GM19035 (cell line): ENCODE measurements around the gene EIF1AD.
"Not testable (repeated sequence)": the region's sequence is repeated elsewhere in the genome, so short reads cannot be mapped to it uniquely, and the experiment has no call there.

Source experiments
- ATAC-seq: cut with Tn5 transposase; IDR thresholded peaks from one replicate; pipeline ENCODE4 v1.9.1; 2021; ENCODE audit not compliant: unreplicated experiment

Gene EIF1AD

DNA sequence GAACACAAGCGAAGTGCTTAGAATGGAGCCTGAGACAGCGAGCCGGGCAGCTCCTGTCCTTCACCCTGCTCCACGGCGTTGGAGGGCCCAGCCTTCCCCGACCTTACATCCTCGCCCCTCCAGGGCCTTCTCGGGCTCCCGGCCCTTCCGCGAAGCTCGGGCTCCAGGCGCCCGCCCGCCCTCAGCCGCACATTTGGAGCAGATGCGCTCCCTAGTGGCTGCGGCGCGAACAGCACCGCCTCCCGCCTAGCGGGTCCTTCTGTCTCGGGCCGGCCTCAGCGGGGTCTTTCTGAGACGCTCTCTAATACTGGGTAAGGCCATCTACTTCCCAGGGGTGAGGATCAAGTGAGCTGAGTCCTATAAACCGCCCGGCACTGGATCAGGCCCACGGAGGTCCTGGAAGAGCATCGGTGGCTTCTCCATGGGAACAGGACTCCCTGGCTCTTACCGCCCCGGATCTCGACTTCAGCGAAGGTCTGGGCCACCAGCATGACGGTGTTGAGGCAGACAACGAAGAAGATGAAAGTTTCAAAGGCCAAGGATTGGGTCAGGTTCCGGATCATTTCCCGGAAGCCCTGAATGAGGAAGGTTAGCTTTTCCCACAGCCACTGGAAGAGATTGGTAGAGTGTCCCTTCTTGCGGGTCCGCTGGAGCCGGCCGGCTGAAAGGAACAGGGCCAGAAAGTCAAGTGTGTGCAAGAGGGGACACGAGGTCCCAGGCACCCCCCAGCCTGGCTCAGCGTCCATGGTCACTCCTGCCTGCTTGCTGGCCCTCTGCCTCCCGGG is 20.6 kb upstream of the EIF1AD start:
- ATAC-seq = no peak

DNA sequence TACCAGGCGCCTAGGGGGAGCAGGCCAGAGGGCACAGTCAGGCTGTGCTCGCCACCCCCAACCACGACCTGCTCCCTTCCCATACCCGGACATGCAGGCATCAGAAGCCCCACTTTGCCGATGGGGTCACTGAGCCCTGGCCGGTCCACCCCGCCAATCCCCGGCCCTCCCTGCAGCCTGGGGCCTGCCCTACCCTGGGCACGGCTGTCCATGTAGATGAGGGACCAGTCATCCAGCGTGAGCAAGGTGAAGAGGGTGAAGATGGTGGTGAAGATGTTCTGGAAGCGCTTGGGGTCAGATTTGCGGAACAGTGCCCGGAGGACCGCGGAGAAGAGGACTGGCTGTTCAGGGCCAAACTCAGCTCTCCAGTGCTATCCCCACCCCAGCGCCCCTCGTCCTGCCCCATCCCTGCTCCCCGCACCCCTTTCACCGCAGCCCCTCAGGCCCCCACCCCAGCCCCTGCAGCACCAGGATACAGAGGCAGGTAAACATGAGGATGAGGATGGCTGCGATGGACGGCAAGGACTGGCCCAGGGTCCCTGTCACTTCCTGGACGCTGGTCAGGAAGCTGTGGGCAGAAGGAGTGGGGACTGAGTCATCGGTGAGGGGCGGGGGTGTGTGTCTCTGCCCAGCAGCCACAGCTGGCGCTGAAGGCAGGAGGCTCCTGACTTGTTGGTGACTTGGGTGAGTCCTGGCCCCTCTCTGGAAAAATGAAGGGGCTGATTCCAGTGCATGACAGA is 18.8 kb upstream of the EIF1AD start:
- ATAC-seq = no peak

DNA sequence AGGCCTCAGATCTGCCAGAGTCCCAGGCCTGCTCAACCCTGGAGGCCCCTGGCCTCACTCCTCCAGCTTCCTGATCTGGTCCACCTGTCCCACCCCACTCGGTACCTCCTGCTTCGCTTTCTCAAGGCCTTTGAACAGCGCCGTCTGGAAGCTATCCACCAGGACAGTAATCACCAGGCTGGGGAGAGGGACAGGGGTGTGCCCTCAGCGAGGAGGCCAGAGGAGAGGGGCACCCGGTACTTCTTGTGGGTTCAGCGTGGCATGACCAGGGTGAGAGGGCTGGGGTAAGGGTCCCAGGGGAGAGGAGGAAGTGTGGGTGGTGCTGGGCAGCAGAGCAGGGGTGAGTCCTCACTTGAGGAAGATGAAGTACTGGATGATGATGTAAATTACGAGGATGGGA is 18.3 kb upstream of the EIF1AD start:
- no peak for ATAC-seq

DNA sequence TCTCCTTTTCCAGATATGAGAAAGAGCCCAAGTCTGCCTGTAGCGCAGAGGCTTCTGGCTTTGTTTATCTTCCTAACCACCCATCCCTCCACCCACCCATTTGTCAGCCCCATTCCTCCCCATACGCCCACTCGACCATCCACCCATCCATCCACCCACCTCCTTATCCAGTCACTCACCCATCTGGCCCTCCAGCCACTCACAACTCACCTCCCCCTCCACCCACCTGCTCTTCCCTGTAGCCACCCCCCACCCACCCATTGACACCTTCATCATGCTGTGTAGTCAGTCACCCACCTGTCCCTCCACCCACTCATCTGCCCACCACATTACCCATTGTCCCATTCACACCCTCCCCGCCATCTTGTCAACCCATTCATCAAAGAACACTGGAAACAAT is 15.4 kb upstream of the EIF1AD start:
- no peak for ATAC-seq

DNA sequence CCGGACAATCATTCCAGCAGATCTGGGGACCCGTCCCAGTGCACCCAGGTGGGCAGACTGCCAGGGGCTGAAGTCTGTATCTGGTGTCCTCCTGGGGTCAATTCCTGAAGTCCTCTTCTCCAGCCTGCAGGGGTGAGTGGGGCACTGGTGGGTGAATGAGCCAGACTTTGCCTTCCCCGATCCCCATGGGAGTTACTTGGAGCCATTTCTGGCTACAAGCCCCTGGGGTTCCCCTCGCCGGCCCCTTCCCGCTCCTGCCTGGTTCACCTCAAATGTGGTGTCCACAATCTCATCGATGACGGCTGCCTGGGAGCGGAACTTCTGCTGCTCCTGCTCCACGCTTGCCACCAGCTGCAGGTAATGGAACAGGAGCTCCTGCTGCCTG is 14.8 kb upstream of the EIF1AD start:
- ATAC-seq = no peak

DNA sequence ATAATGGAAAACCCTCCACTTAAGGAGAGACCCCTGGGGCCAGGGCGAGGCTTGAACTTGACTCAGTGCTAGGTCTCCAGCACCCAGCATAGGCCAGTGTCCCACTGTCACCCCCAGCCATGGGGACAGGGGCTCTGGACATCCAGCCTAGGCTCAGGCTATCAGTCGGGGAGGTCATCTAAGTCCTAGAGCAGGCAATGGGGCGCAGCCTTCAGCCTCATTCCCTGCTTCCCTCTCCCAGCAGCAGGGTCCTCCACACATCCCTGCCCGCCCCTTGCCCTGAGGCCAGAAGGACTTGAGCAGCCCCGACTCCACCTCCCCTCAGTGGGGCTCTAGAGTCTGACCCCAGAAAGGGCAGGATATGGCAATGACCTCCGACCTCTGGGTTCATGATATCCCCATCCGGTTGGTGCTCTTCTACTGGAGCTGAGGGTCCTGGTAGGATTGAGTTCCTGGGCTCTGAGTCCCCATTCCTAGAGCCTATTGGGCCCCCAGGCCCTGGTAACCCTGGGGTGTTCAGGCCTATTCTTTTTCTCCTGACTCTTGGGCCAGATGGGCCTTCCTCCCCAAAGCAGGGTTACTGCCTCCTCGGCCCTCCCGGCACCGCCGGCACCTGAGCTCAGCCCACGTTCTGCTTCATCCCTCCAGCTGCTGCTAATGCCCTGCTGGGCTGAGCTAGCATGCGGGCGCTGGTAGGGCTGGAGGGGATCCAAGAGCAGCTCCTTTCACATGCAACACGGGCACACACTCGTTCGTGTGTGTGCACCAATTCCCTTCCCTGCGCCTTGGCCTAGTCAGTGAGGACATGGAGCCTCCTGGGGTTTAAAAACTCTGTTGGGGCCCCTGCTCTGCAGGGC is 14.2 kb upstream of the EIF1AD start:
- ATAC-seq = no peak

DNA sequence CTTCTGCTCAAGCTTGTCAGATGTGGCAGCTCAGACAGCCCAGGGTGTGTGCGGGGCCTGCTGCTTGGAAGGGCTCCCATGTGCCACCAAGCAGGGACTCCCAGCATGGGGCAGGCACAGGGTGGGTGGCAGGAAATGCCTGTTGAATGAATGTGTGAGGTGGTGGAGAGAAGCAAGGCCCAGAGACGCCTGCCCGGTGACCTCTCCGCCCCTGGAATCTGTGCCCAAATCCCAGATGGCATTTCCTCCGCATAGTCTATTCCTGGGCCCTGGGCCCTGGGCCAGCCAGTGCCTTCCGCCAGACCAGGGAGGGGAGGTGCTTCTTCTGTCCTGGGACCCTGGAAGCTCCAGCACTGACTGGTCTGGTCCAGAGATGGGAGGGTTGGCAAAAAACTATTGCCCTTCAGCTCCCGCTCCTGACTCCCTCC is 13.5 kb upstream of the EIF1AD start:
- ATAC-seq = no peak

DNA sequence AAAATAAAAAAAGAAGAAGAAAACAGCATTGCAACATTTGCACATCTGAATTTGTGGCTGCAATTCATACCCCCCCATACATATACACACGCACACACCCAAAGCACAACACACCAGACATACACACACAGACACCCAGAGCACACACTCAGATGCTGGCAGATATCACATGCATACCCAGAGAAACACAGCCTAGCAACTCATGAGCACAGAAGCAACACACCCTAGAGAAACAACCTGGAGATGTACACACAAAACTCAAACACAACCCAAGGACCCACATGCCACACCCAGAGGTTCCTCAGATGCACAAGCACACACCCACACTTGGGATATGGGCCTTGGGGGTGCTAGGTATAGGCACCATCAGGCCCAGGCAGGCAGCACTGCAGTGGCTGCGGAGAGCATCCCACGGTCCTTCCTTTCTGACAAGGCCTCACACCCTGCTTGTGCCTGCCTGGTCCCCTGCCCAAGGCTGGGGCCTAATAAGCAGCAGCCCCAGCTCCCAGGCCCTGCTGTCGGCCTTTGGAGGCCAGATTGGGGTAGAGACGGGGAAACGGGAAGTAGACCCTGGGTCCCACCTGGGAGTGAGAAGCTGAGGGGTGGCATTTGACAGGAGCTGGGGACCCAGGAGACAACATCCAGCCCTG is 13.0 kb upstream of the EIF1AD start:
- no peak for ATAC-seq

DNA sequence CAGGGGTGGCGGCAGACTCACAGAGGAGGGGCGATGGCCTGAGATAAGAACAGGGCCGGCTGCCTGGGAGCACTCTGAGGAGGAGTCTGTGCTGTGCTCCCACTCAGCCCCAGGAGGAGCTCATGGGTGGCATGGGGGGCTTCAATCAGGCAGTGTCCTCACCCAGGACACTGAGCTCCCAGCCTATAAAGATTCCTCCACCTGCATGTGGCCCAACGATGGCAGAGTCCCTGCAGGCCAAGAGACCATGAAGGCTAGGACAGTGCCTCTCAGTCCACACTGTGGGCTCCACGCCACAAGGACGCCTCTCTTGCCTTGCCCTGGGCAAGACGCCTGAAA is 11.8 kb upstream of the EIF1AD start:
- no peak for ATAC-seq

DNA sequence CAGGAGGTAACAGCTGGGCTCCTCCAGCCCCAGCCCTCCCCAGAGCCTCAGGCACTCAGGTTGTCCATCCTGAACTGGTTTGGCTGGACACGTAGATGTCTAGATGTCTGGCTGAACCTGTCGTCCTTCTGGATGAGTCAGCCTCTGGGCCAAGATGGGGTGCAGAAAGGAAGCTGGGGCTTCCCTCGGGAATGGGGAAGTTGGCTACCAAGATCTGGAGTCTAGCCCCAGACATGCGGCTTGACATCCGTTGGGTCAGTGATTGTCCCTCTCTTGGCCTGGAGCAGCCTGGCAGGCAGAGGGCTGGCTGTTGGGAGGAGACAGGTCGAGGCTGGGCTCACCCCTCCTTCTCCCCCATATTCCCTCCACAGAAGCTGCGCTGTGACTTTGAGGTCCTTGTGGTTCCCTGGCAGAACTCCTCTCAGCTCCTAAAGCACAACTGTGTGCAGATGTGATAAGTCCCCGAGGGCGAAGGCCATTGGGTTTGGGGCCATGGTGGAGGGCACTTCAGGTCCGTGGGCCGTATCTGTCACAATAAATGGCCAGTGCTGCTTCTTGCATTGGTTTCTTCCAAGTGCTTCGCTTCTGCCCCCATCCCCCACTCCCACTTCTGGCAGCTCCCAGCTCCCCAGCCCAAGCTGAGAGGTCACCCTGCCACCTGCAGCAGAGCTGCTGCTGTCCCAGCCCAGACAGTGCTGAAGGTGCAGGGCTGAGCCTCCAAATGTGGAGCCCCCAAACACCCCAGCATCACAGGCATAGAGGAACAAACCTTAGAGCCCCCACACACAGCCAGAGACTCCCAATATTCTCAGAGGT is 11.2 kb upstream of the EIF1AD start:
- ATAC-seq = no peak

DNA sequence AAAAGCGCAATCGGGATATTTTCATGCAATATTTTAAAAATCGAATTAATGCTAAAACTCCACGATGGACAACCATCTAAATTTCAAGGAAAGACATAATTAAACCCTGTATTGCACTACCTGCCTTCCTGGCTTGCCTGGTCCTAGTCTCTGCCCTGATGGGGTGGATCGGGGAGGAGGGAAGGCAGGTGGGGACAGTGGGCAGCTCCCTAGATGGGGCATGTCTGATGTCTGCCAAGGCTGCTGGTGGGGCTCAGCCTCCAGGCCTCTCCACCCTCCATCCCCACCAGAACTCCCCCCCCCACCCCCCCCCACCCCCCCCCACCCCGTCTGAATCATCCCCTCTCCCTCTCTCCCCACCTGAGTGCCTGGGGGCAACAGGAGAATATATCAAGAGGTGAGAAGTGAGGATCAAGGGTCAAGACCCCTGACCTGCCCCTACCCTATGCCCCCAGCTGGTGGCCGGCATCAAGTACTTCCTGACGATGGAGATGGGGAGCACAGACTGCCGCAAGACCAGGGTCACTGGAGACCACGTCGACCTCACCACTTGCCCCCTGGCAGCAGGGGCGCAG is 10.5 kb upstream of the EIF1AD start:
- ATAC-seq = no peak

DNA sequence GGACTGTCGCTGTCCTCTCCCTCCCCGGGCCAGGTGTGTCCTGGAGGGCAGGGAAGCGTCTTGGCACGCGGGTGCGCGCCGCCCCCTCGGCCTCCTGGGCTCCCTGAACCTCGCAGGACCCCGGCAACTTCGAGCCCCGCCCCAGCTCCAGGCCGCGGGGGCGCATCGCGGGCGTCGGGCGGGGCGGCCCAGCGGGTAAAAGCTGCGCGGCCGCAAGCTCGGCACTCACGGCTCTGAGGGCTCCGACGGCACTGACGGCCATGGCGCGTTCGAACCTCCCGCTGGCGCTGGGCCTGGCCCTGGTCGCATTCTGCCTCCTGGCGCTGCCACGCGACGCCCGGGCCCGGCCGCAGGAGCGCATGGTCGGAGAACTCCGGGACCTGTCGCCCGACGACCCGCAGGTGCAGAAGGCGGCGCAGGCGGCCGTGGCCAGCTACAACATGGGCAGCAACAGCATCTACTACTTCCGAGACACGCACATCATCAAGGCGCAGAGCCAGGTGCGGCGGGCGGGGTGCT is 9.9 kb upstream of the EIF1AD start, which contains the start of gene CST6:
CST6 (plus strand) TSS at position 224 of the 519 bp plus-strand sequence; CDS start at position 261, 37 bp downstream.
- ATAC-seq = no peak

DNA sequence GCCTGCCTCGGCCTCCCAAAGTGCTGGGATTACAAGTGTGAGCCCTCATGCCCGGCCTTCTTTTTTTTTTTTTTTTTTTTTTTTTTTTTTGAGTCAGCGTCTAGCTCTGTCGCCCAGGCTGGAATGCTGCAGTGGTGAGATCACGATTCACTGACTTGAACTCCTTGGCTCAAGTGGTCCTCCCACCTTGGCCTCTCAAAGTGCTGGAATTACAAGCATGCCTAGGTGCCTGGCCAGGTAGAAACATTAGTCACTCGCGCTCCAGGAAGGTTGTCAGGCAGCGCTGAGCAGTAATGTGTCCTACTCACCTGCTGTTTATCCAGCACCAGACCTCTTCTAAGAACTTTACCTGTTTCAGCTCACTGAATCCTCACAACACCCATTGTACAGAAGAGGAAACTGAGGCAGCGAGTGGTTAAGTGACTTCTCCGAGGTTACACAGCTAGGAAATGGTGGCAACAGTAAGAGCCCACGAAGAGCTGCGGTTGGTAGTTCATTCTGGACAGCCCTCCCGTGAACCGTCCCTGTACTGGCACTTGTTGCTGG is 9.4 kb upstream of the EIF1AD start:
- no peak for ATAC-seq

DNA sequence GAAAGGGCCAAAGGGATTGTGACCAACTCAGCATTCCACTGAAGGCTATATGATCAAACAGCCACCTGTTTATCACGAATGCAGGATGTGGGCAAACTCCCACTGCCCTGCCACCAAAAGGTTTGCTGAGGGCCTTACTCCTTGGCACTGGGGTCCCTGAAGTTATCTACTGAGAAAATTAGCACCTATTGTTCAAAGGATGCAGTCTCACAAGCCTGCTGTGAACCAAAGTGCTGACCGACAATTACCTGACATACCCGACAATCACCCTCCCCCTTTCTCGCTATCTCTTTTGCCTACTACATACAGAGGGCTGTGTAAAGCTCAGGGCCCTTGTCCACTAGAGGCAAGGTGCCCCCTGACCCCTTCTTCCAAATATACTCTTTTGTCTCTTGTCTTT is 8.1 kb upstream of the EIF1AD start:
- not testable (repeated sequence) for ATAC-seq

DNA sequence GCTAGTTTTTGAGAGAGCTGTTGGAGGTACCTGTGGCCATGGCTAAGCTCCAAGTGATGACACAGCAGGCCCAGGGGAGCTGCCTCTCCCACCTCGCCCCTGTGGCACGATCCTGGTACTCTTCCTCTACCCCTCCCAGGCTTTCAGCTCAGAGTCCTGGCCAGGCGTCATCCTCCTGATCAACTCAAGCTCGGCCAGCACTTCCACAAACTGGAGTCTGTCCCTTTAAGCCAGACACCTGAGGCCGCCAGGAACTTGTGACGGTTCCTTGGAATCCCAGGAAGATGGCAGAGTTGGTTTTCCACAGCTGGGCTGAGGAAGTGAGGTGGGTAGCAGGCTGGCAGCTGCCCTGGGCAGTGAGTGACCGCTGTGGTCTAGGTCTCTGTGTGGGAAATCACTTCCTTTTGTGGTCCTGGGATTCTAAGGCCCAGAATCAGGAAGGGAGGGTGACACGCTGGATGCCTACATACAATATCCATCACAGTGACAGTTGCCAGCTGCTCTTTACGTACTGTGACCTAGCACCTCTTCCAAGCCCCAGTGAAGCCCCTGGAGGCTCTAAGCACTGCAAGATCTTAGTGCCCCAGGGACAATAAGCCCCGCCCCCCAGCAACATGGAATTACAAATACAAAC is 6.6 kb upstream of the EIF1AD start:
- no peak for ATAC-seq

DNA sequence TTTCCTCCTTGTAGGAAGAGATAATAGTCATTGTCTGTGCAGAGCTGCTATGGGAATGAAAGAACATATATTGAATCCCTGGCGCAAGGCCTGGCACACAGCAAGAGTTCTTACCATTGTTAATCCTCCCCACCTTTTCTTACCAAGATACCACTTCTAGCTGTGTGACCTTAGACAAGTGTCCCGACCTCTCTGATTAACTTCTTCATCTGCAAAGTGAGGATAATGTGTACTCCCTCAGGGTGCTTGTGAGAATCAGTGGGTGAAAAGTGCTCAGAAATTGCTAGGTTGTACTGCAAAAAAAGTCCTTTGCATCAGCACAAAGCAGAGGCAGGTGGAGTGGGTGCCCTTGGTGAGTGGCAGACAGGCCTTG is 6.1 kb upstream of the EIF1AD start:
- no peak for ATAC-seq

DNA sequence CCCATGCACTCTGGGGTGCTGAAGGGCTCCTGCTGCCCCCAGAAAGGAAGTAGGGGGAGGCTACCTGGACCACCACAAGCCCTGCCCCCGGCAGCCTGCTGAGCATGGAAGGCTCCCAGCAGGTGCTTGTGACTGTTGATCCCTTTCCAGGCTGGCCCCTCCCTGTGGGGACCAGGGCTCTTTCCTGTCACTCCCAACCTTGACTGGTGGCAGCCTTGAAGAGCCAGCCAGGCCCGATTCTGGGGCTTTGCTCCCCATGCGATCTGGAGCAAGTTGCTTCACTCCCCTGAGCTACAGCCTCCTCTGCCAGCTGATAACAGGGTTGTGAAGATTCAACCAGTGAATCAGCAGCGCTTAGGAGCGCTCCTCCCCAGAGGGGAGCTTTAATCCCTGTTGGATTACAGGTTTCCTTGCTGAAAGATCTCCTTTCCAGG is 5.3 kb upstream of the EIF1AD start:
- ATAC-seq = no peak

DNA sequence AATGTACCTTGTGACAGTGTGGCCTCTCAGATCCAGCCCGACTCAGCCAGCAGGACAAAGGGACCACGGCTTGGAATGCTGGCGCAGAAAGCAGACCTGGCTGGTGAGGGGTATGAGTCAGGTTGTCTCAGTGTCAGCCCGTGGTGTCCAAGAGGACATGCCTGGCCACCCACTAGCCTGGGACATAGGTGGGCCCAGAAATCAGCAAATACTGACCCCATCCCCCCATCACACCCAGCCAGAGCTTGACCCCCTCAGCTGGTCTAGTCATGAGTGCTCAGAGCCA is 4.9 kb upstream of the EIF1AD start:
- no peak for ATAC-seq
